Measurements from ENCODE around the gene SPECC1.

GRCh38 chr17:20053361-20053964 is 44.3 kb downstream of the SPECC1 start:
- TF ChIP-seq, protein P1, sequence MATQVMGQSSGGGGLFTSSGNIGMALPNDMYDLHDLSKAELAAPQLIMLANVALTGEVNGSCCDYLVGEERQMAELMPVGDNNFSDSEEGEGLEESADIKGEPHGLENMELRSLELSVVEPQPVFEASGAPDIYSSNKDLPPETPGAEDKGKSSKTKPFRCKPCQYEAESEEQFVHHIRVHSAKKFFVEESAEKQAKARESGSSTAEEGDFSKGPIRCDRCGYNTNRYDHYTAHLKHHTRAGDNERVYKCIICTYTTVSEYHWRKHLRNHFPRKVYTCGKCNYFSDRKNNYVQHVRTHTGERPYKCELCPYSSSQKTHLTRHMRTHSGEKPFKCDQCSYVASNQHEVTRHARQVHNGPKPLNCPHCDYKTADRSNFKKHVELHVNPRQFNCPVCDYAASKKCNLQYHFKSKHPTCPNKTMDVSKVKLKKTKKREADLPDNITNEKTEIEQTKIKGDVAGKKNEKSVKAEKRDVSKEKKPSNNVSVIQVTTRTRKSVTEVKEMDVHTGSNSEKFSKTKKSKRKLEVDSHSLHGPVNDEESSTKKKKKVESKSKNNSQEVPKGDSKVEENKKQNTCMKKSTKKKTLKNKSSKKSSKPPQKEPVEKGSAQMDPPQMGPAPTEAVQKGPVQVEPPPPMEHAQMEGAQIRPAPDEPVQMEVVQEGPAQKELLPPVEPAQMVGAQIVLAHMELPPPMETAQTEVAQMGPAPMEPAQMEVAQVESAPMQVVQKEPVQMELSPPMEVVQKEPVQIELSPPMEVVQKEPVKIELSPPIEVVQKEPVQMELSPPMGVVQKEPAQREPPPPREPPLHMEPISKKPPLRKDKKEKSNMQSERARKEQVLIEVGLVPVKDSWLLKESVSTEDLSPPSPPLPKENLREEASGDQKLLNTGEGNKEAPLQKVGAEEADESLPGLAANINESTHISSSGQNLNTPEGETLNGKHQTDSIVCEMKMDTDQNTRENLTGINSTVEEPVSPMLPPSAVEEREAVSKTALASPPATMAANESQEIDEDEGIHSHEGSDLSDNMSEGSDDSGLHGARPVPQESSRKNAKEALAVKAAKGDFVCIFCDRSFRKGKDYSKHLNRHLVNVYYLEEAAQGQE (IDR thresholded peaks at IDR 0.05; ENCODE audit: insufficient replicate concordance, low read depth) = no peak
- TF ChIP-seq CTCF (IDR thresholded peaks at IDR 0.05; ENCODE audit: insufficient read depth, low read length) = no peak

All from HL-60 (cell line).